SU-DHL-6 (cell line): Measurements from ENCODE around the gene PON1.

Experiments
- H2AFZ ChIP-seq: fragments of 200-600 bp; sonication (generic); 2 replicates; pipeline ENCODE4 v1.6.1; 2014; ENCODE audit warnings: low read depth, mild to moderate bottlenecking, moderate library complexity, mixed read lengths, antibody characterized with exemption, low read length; ENCODE audit not compliant: severe bottlenecking
- H3F3A ChIP-seq: fragments of 200-600 bp; shearing (Covaris generic); 2 replicates; pipeline ENCODE4 v1.6.0; 2016; ENCODE audit warnings: antibody characterized with exemption, mild to moderate bottlenecking; ENCODE audit not compliant: insufficient read depth
- H3K27ac ChIP-seq: fragments of 200-600 bp; sonication (generic); 2 replicates; pipeline ENCODE4 v1.5.1; 2016; ENCODE audit warnings: low read depth, mild to moderate bottlenecking, low read length, moderate library complexity, mixed read lengths
- H3K27me3 ChIP-seq: fragments of 200-600 bp; sonication (generic), shearing (Covaris generic); 2 replicates; pipeline ENCODE4 v1.6.0; 2014; ENCODE audit warnings: mild to moderate bottlenecking, low read length
- H3K36me3 ChIP-seq: fragments of 200-600 bp; sonication (generic); 2 replicates; pipeline ENCODE4 v1.6.1; 2014; ENCODE audit warnings: mild to moderate bottlenecking, low read length, mixed read lengths
- H3K4me2 ChIP-seq: fragments of 300-600, 200-600 bp; shearing (Covaris generic), sonication (generic); 2 replicates; pipeline ENCODE4 v1.6.0; 2014; ENCODE audit warnings: low read length, low read depth, mild to moderate bottlenecking; ENCODE audit not compliant: poor library complexity, severe bottlenecking
- H3K4me3 ChIP-seq: fragments of 200-600 bp; sonication (generic); 2 replicates; pipeline ENCODE4 v1.5.1; 2014; ENCODE audit warnings: antibody characterized with exemption, low read length, mild to moderate bottlenecking, mixed read lengths; ENCODE audit not compliant: insufficient read depth, poor library complexity, severe bottlenecking
- H3K79me2 ChIP-seq: fragments of 200-600 bp; sonication (generic); 2 replicates; pipeline ENCODE4 v1.6.1; 2014; ENCODE audit warnings: mild to moderate bottlenecking, low read length, moderate library complexity; ENCODE audit not compliant: insufficient read depth
- H3K9ac ChIP-seq: fragments of 200-600 bp; sonication (generic); 2 replicates; pipeline ENCODE4 v1.7.0; 2014; ENCODE audit warnings: mild to moderate bottlenecking, low read length
- H3K9me2 ChIP-seq: fragments of 200-600 bp; sonication (generic); replicated peaks from 2 replicates; pipeline ENCODE4 v1.6.1; 2014; ENCODE audit warnings: low read length; ENCODE audit not compliant: insufficient read depth
- H3K9me3 ChIP-seq: fragments of 200-600 bp; sonication (generic); 2 replicates; pipeline ENCODE4 v1.6.1; 2014; ENCODE audit warnings: low read length, mixed read lengths; ENCODE audit not compliant: insufficient read depth
- H4K20me1 ChIP-seq: fragments of 200-600 bp; sonication (generic); 2 replicates; pipeline ENCODE4 v1.6.1; 2014; ENCODE audit warnings: low read depth, mild to moderate bottlenecking, antibody characterized with exemption, low read length, moderate library complexity, mixed read lengths
- EZH2phosphoT487 ChIP-seq: fragments of 200-600 bp; sonication (generic), shearing (Covaris generic); conservative IDR thresholded peaks from 2 replicates; pipeline ENCODE4 v1.6.1; 2018; ENCODE audit warnings: mild to moderate bottlenecking, antibody characterized with exemption, low read length, moderate library complexity, mixed read lengths
- TF ChIP-seq, protein P1 (sequence below): fragments of 200-600 bp; sonication (generic); IDR thresholded peaks from one replicate; pipeline ENCODE4 v1.5.1; 2017; ENCODE audit warnings: antibody characterized with exemption, mild to moderate bottlenecking, low read length, moderate library complexity; ENCODE audit not compliant: insufficient read depth, poor library complexity, severe bottlenecking

PON1 gene

DNA sequence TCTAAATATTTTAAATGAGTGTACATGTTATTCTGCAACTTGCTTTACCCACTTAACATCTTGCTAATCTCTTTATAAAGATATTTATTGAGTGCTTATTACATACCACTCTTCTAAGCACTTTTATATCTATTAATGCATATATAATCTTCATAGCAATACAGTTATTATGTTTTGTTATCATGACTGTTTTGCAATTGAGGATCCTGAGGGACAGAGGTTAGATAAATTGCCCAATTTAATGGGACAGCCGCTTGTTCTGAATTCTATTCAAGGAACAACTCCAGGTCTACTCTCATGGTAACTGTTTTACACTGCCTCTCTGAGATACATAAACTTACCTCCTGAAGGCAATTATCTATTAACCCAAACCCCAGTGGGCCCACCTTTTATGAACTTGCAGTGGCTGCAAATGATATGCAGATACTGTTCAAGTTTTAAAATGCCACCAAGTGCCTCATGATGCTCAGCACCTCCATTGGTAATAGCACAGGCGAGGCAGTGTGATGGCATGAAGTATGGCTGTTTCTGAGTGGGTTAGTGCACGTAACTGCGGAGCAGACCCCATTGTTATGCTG lies 60.5 kb downstream of the PON1 start:
- TF ChIP-seq, protein P1, sequence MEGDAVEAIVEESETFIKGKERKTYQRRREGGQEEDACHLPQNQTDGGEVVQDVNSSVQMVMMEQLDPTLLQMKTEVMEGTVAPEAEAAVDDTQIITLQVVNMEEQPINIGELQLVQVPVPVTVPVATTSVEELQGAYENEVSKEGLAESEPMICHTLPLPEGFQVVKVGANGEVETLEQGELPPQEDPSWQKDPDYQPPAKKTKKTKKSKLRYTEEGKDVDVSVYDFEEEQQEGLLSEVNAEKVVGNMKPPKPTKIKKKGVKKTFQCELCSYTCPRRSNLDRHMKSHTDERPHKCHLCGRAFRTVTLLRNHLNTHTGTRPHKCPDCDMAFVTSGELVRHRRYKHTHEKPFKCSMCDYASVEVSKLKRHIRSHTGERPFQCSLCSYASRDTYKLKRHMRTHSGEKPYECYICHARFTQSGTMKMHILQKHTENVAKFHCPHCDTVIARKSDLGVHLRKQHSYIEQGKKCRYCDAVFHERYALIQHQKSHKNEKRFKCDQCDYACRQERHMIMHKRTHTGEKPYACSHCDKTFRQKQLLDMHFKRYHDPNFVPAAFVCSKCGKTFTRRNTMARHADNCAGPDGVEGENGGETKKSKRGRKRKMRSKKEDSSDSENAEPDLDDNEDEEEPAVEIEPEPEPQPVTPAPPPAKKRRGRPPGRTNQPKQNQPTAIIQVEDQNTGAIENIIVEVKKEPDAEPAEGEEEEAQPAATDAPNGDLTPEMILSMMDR = no peak
- TF ChIP-seq EZH2phosphoT487 = no peak
- Histone ChIP-seq H3K9me2 (no peaks in the 10 kb centered on the region), H3K27me3 (no peaks in the 10 kb centered on the region), H3K79me2 (no peaks in the 10 kb centered on the region), H2AFZ (no peak overlapping the region), H3K27ac (no peak overlapping the region), H3F3A (no peaks in the 10 kb centered on the region), H3K36me3 (no peaks in the 10 kb centered on the region), H3K9me3 (no peaks in the 10 kb centered on the region), H3K4me3 (no peak overlapping the region), H3K9ac (no peak overlapping the region), H3K4me2 (no peak overlapping the region), H4K20me1 (no peaks in the 10 kb centered on the region)

DNA sequence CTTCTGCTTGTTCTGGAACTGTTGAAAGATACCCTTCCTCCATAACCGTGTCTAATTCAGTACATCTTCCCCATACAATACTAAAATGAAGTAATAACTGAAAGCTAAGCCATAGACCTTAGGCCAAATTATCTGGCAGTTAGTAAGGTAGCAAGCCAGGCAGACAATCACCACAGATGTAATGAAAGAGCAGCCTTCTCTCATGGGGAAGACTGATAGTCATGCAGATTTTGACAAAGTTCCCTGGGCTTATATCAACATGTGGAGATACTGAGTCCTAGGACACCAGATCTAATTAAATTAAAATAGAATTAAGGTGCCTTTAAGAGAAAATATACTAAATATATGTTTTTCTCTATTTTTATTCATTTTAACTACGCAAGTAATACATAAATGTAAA lies 61.5 kb downstream of the PON1 start:
- Histone ChIP-seq H3F3A (no peaks in the 10 kb centered on the region), H3K27me3 (no peaks in the 10 kb centered on the region), H2AFZ (no peak overlapping the region), H4K20me1 (no peaks in the 10 kb centered on the region), H3K9ac (no peak overlapping the region), H3K36me3 (no peaks in the 10 kb centered on the region), H3K4me2 (no peak overlapping the region), H3K9me3 (no peaks in the 10 kb centered on the region), H3K79me2 (no peaks in the 10 kb centered on the region), H3K4me3 (no peak overlapping the region), H3K9me2 (no peaks in the 10 kb centered on the region), H3K27ac (no peak overlapping the region)
- TF ChIP-seq EZH2phosphoT487 = no peak
- TF ChIP-seq, protein P1 = no peak

DNA sequence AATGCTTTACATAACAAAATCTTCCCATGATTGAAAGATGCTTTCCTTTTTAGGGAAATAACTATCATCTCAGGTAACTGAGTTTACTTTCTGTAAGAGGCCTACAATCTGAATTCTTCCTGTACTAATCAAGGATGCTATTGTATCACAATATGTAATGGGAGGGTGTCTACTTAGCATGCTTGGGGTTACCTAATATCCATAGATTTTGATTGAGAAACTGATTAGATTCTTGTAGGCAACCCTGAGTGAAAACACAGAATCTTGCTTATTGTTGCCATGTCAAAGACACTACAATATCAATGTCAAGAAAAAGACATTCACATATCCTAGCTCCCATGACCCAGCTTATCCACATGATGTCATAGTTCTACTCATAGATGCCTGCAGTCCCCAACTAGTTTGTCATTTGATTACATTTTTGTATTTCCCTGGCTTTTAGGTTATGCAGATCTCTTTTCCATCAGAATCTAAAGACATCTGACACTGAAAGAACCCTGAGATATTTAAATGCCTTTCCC lies 62.4 kb downstream of the PON1 start:
- Histone ChIP-seq H3K27me3 (no peaks in the 10 kb centered on the region), H3K9me3 (no peaks in the 10 kb centered on the region), H3K79me2 (no peaks in the 10 kb centered on the region), H3K9ac (no peak overlapping the region), H3K9me2 (no peaks in the 10 kb centered on the region), H3K4me2 (no peak overlapping the region), H3K4me3 (no peak overlapping the region), H3F3A (no peaks in the 10 kb centered on the region), H3K27ac (no peak overlapping the region), H2AFZ (no peak overlapping the region), H4K20me1 (no peaks in the 10 kb centered on the region), H3K36me3 (no peaks in the 10 kb centered on the region)
- no peak for TF ChIP-seq EZH2phosphoT487
- TF ChIP-seq, protein P1 = no peak
